ENCODE measurements around the gene RAPGEF1. TPM values are rescaled to one million over a fixed set of nuclear protein-coding genes. Genes with fewer than 3 reads are reported as not detected.

The RAPGEF1 gene
- polyA plus RNA-seq, 2 of the 4 experiments (the other 2 are of a cell fraction) = 21.6 to 27.7 TPM

GRCh38 chr9:131528186-131528585, 211.7 kb downstream of the RAPGEF1 start (continued):
- TF ChIP-seq E2F6 (IDR thresholded peaks at IDR 0.05; ENCODE audit: borderline replicate concordance, low read depth) (no peak), CEBPB (IDR thresholded peaks at IDR 0.05) (no peak)

Small RNA genes within 50 kb of the gene (small RNA-seq; reads per million reads assigned to genes)
- 0 reads per million in 6 experiments for gene EIF4A1P3
- 0 reads per million in 6 experiments for gene RF00272
- gene RN7SL328P = 0 reads per million in 6 experiments

Other genes starting within 250 kb of the RAPGEF1 start
- gene POMT1, start 237.2 kb downstream of the RAPGEF1 start, polyA plus RNA-seq (2011; rRNA removed) = 16.5 and 19.2 TPM in 2 replicates
- gene POMT1, start 237.2 kb downstream of the RAPGEF1 start, polyA plus RNA-seq (2017; fragmentation: RNase III; extraction: RNeasy Plus Mini Kit Qiagen cat#74134 plus additional on column Dnase treatment) = 17.7 to 19.9 TPM (median 18.4 TPM) in 3 replicates
- gene UCK1, start 208.8 kb downstream of the RAPGEF1 start, polyA plus RNA-seq (2011; rRNA removed) = 18.0 and 19.7 TPM in 2 replicates
- gene UCK1, start 208.8 kb downstream of the RAPGEF1 start, polyA plus RNA-seq (2017; fragmentation: RNase III; extraction: RNeasy Plus Mini Kit Qiagen cat#74134 plus additional on column Dnase treatment) = 24.6 to 26.5 TPM (median 24.6 TPM) in 3 replicates
- gene PRRT1B, start 194.6 kb downstream of the RAPGEF1 start, polyA plus RNA-seq (2011; rRNA removed) = 0.79 and 1.1 TPM in 2 replicates
- 0.63 to 0.96 TPM (median 0.80 TPM) in 3 replicates for gene PRRT1B, start 194.6 kb downstream of the RAPGEF1 start, polyA plus RNA-seq (2017; fragmentation: RNase III; extraction: RNeasy Plus Mini Kit Qiagen cat#74134 plus additional on column Dnase treatment)